ENCODE data around the gene GEMIN7. TPM values are rescaled to one million over a fixed set of nuclear protein-coding genes. Genes with fewer than 3 reads are reported as not detected.

GEMIN7 gene
- polyA plus RNA-seq, 1 donor from 2014 or later = 26.5 TPM

GRCh38 chr19:45099467-45100191 lies 20.6 kb downstream of the GEMIN7 start:
- Histone ChIP-seq H3F3A (ENCODE audit: insufficient read depth, low read length, poor library complexity, severe bottlenecking) (no peaks in the 10 kb centered on the region), H3K9me3 (ENCODE audit: low read length) (no peaks in the 10 kb centered on the region), H3K9ac (ENCODE audit: low read length) (no peak overlapping the region), H2AFZ (ENCODE audit: low read depth, low read length) (no peak overlapping the region), H3K27ac (ENCODE audit: low read length) (no peak overlapping the region), H3K4me3 (ENCODE audit: low read length) (no peak overlapping the region), H3K36me3 (ENCODE audit: insufficient read depth, low read length) (no peaks in the 10 kb centered on the region), H3K79me2 (replicated peaks; ENCODE audit: insufficient read depth, low read length) (peaks cover 74% of the 10 kb centered on the region), H3K9me2 (ENCODE audit: insufficient read depth, low read length) (no peaks in the 10 kb centered on the region), H3K27me3 (ENCODE audit: insufficient read depth, low read depth, low read length) (no peaks in the 10 kb centered on the region), H4K20me1 (ENCODE audit: insufficient read depth) (peaks cover 26% of the 10 kb centered on the region), H3K4me2 (ENCODE audit: low read length) (no peak overlapping the region)
- TF ChIP-seq REST (IDR thresholded peaks at IDR 0.05; ENCODE audit: borderline replicate concordance) = no peak
- TF ChIP-seq SMC3 (conservative IDR thresholded peaks at IDR 0.05; ENCODE audit: poor library complexity) = no peak
- TF ChIP-seq, protein P1, sequence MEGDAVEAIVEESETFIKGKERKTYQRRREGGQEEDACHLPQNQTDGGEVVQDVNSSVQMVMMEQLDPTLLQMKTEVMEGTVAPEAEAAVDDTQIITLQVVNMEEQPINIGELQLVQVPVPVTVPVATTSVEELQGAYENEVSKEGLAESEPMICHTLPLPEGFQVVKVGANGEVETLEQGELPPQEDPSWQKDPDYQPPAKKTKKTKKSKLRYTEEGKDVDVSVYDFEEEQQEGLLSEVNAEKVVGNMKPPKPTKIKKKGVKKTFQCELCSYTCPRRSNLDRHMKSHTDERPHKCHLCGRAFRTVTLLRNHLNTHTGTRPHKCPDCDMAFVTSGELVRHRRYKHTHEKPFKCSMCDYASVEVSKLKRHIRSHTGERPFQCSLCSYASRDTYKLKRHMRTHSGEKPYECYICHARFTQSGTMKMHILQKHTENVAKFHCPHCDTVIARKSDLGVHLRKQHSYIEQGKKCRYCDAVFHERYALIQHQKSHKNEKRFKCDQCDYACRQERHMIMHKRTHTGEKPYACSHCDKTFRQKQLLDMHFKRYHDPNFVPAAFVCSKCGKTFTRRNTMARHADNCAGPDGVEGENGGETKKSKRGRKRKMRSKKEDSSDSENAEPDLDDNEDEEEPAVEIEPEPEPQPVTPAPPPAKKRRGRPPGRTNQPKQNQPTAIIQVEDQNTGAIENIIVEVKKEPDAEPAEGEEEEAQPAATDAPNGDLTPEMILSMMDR (IDR thresholded peaks at IDR 0.05; ENCODE audit: poor library complexity, severe bottlenecking) = no peak

GRCh38 chr19:45100201-45100600 lies 21.1 kb downstream of the GEMIN7 start:
- Histone ChIP-seq H3K9me3 (ENCODE audit: low read length) (no peaks in the 10 kb centered on the region), H3F3A (ENCODE audit: insufficient read depth, low read length, poor library complexity, severe bottlenecking) (no peaks in the 10 kb centered on the region), H3K79me2 (replicated peaks; ENCODE audit: insufficient read depth, low read length) (peaks cover 73% of the 10 kb centered on the region), H3K27me3 (ENCODE audit: insufficient read depth, low read depth, low read length) (no peaks in the 10 kb centered on the region), H3K4me3 (ENCODE audit: low read length) (no peak overlapping the region), H3K9ac (ENCODE audit: low read length) (no peak overlapping the region), H3K27ac (ENCODE audit: low read length) (no peak overlapping the region), H3K9me2 (ENCODE audit: insufficient read depth, low read length) (no peaks in the 10 kb centered on the region), H3K4me2 (ENCODE audit: low read length) (no peak overlapping the region), H3K36me3 (ENCODE audit: insufficient read depth, low read length) (no peaks in the 10 kb centered on the region), H2AFZ (ENCODE audit: low read depth, low read length) (no peak overlapping the region), H4K20me1 (ENCODE audit: insufficient read depth) (peaks cover 29% of the 10 kb centered on the region)
- TF ChIP-seq POLR2AphosphoS5 (IDR thresholded peaks at IDR 0.05) (no peak), RAD21 (conservative IDR thresholded peaks at IDR 0.05) (no peak), EZH2 (IDR thresholded peaks at IDR 0.05; ENCODE audit: borderline replicate concordance, insufficient read depth, low read length, poor library complexity, severe bottlenecking) (no peak), REST (IDR thresholded peaks at IDR 0.05; ENCODE audit: borderline replicate concordance) (no peak), SMC3 (conservative IDR thresholded peaks at IDR 0.05; ENCODE audit: poor library complexity) (no peak), TAF1 (IDR thresholded peaks at IDR 0.05; ENCODE audit: low read depth) (no peak), EP300 (conservative IDR thresholded peaks at IDR 0.05; ENCODE audit: poor library complexity, severe bottlenecking) (no peak)
- TF ChIP-seq, protein P1 (IDR thresholded peaks at IDR 0.05; ENCODE audit: poor library complexity, severe bottlenecking) = no peak
